Non-pigmented ciliary epithelial cell (primary cell): ENCODE results near the gene ACTRT2.

ENCODE experiments used
- DNase-seq: peaks from one replicate; pipeline ENCODE4 v3.0.0-alpha.2; 2010; ENCODE audit warnings: low read depth

The ACTRT2 gene

DNA sequence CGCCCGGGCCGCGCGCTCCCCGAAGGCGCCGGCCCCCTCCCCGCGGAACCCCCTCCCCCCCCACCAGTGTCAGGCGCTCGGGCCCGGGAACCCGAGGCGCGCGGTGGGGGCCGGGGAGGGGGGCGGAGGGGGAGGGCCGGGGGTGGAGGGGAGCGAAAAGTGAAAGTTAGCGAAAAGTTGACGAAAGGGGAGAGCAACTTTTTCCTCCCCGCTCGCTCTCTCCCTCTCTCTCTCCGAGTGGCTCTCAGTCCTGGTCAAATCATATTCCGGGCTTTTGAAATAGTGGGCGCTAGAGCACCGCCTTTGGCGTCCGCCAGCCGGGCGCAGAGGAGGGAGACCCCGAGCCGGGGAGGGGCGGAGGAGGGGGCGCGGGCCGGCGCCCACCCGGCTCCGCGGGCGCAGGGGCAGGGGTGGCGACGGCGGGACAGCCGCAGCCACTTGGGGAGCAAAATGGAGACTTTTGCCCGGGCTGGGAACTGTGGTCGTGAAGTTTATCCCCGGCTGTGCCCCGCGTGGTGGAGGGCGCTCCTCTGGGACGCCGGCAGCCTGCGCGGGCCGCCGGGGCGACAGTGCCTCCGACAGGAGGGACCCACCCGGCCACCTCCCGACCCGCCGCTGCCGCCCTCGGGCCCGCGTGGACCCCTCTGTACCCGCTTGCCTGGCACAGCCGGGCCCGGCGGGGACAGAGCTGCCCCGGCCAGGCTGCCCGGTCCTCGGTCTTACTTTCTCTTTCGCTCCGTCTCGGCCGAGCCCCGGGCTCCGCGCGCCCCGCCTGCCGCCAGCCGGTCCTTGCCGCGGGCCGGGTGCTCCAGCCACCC lies 48.4 kb downstream of the ACTRT2 start:
- peak; percentile 6 for DNase-seq

DNA sequence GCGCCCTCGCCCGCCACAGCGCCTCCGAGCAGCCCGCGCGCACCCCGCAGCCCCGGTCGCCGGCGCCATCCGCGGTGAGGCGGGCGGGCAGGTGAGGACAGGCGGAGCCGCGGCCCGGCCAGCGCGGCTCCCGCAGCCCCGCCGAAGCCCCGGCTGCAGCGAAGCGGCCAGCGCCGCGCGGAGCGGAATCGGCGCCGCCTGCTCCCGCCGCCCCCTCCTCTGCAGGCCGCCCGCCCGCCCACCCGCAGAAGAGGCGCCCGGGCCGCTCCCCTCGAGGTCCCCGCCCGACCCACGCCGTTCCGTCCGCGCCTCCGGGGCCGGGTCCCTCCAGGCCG lies 49.0 kb downstream of the ACTRT2 start:
- DNase-seq: no peak

DNA sequence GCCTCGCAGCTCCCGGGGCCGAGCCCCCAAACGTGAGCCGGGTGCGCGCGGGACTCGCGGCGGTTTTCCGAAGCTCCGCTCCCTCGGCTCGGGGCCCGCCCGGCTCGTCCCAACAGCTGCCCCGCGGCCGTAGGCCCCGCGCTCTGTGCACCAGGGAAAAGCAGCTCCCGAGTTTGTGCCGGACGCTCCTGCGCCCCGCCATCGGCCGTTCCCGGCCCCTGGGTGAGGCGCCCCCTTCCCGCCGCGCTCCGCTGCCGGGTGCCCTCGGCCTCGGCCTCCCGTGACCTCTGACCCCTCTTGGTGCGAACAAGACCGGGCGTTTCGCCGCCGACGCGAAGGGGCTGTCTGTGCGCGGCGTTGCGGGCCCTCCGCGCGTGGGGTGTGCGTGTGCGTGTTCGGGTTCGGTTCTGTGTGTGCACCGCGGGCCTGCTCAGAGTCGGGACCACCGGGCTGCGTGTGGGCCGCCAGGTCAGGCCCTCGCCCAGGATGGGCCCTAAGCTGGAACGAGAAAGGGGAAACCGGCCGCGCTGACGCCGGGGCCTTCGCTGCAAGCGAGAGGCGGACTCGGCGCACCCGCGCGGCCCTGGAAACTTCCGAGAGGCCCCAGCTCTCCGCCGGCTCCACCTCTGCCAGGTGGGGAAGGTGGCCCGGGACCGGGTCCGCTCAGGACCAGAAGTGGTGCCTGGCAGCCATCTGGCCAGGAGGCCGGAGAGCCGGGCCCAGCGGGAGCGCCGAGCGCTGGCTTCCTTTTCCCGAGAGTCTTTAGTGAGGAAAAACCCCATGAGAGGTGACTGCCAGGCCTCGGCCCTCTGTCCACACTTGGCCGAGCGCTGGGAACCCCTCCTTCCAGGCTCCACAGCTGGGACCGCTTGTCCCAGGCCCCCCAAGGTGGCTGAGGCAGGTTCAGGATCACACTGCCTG lies 49.6 kb downstream of the ACTRT2 start:
- DNase-seq: no peak

DNA sequence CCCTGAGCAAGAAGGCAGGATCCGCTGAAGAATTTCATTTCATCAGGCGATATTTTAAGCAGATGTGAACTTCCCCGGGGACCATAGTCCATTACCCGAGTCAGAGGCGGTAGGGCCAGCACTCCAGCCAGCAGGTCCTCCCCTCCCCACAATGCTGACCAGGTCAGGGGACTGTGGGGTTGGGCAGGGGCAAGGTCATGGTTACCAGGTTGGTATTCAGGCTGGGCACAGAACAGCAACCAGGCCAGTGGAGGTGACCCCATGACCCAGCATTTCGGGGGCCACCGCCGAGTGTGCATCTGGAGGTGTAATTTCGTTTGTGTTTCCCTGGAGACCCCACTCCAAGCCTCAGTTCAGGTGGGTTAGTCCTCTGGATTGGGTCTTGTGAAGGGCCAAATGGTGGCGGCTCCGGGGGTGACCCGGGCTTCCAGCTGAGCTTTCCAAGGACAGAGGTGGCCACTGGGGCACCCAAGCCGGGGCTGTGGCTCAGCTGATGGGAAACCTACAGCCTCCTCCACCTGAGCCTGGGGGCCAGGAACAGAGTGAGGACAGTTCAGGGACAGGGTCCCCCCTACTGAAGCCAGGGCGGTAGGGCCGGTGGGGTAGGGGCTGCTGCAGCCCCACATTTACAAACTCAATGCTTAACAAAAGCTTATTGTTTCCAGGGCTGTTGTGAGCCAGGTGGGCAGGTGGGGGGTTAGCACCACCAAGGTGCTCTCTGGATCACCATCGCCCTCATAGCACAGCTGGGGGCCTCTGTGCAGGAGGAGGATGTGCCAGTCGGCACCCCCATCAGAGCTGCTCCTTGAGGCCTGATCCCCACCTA lies 50.5 kb downstream of the ACTRT2 start:
- DNase-seq: no peak
